CD14-positive monocyte (primary cell): ENCODE measurements around the gene CKM. TPM values are rescaled to one million over a fixed set of nuclear protein-coding genes. Genes with fewer than 3 reads are reported as not detected.

Experiments
- DNase-seq, 3 donors: peaks; one replicate each; pipeline ENCODE4 v3.0.0-alpha.2; 2011 to 2022
- H2AFZ ChIP-seq: 2 replicates; pipeline ENCODE4 v1.6.0; 2012; ENCODE audit warnings: mild to moderate bottlenecking, low read depth, low read length, inconsistent platforms; ENCODE audit not compliant: insufficient read depth, poor library complexity, severe bottlenecking
- H3K27ac ChIP-seq, 2 donors: 1 replicate in 1 of 2; 2 replicates in 1 of 2; pipeline ENCODE4 v1.5.1; 2012 to 2013; ENCODE audit warnings: low read length in 2 of 2, control low read depth in 1 of 2, inconsistent platforms in 1 of 2, low read depth in 1 of 2, mild to moderate bottlenecking in 1 of 2
- H3K27me3 ChIP-seq, 2 donors: one replicate each; pipeline versions ENCODE4 v1.6.0 to v1.6.1; 2011 to 2013; ENCODE audit warnings: low read length in 2 of 2; ENCODE audit not compliant: control insufficient read depth in 2 of 2, insufficient read depth in 2 of 2
- H3K36me3 ChIP-seq, 2 donors: replicated peaks in 1 of 2; 1 replicate in 1 of 2; 2 replicates in 1 of 2; pipeline versions ENCODE4 v1.5.1 to v1.6.1; 2012 to 2013; ENCODE audit warnings: low read length in 2 of 2, control low read depth in 1 of 2, inconsistent platforms in 1 of 2, mild to moderate bottlenecking in 1 of 2; ENCODE audit not compliant: insufficient read depth in 2 of 2, control insufficient read depth in 1 of 2
- H3K4me1 ChIP-seq, 2 donors: 1 replicate in 1 of 2; 2 replicates in 1 of 2; pipeline versions ENCODE4 v1.5.1 to v1.6.1; 2012 to 2013; ENCODE audit warnings: low read length in 2 of 2, control low read depth in 1 of 2, inconsistent platforms in 1 of 2, mild to moderate bottlenecking in 1 of 2, moderate library complexity in 1 of 2; ENCODE audit not compliant: insufficient read depth in 2 of 2, control insufficient read depth in 1 of 2
- H3K4me2 ChIP-seq: replicated peaks from 2 replicates; pipeline ENCODE3; 2012; ENCODE audit warnings: low read length, moderate library complexity, mild to moderate bottlenecking; ENCODE audit not compliant: poor library complexity, severe bottlenecking; ENCODE audit errors: extremely low read depth
- H3K4me3 ChIP-seq, 3 experiments: fragments of 200-600 bp in 1 of 3; sonication (generic) in 1 of 3; replicated peaks in 1 of 3; 1 replicate in 2 of 3; 2 replicates in 1 of 3; pipeline ENCODE4 v1.5.1; 2011 to 2013; ENCODE audit warnings: low read length in 3 of 3, mild to moderate bottlenecking in 3 of 3, control low read depth in 2 of 3, low read depth in 2 of 3, inconsistent platforms in 1 of 3, moderate library complexity in 1 of 3
- H3K79me2 ChIP-seq: 2 replicates; pipeline ENCODE4 v1.6.0; 2012; ENCODE audit warnings: mild to moderate bottlenecking, control low read depth, inconsistent platforms, low read length, moderate library complexity; ENCODE audit not compliant: insufficient read depth
- H3K9ac ChIP-seq: 2 replicates; pipeline ENCODE4 v1.6.0; 2017; ENCODE audit warnings: low read length, mild to moderate bottlenecking; ENCODE audit not compliant: insufficient read depth, poor library complexity, severe bottlenecking
- H3K9me3 ChIP-seq, 2 donors: replicated peaks in 1 of 2; 1 replicate in 1 of 2; 2 replicates in 1 of 2; pipeline versions ENCODE4 v1.5.1 to v1.6.1; 2012 to 2013; ENCODE audit warnings: low read length in 2 of 2, control low read depth in 1 of 2; ENCODE audit not compliant: control insufficient read depth in 1 of 2, insufficient read depth in 1 of 2
- H4K20me1 ChIP-seq: 2 replicates; pipeline ENCODE4 v1.6.0; 2012; ENCODE audit warnings: mild to moderate bottlenecking, low read length, control low read depth, moderate library complexity; ENCODE audit not compliant: insufficient read depth
- H3K27ac Mint-ChIP-seq, 7 donors: one replicate each; pipeline ENCODE4 v1.8.0; 2020; ENCODE audit warnings: mild to moderate bottlenecking in 7 of 7, mixed read lengths in 7 of 7, moderate library complexity in 6 of 7, inconsistent platforms in 2 of 7
- H3K27me3 Mint-ChIP-seq, 3 donors: one replicate each; pipeline ENCODE4 v1.8.0; 2021 to 2022; ENCODE audit warnings: low read depth in 3 of 3, mild to moderate bottlenecking in 3 of 3, mixed read lengths in 3 of 3, moderate library complexity in 3 of 3, inconsistent platforms in 1 of 3
- H3K36me3 Mint-ChIP-seq, 2 donors: one replicate each; pipeline ENCODE4 v1.8.0; 2020; ENCODE audit warnings: mixed read lengths in 2 of 2, inconsistent platforms in 1 of 2, mild to moderate bottlenecking in 1 of 2
- H3K4me1 Mint-ChIP-seq: one replicate; pipeline ENCODE4 v1.8.0; 2020; ENCODE audit warnings: mild to moderate bottlenecking, mixed read lengths
- H3K4me3 Mint-ChIP-seq, 2 donors: one replicate each; pipeline ENCODE4 v1.8.0; 2020; ENCODE audit warnings: mild to moderate bottlenecking in 2 of 2, mixed read lengths in 2 of 2, moderate library complexity in 1 of 2
- H3K9me3 Mint-ChIP-seq, 7 donors: one replicate each; pipeline ENCODE4 v1.8.0; 2020 to 2022; ENCODE audit warnings: mixed read lengths in 7 of 7, mild to moderate bottlenecking in 6 of 7, moderate library complexity in 6 of 7, inconsistent platforms in 2 of 7
- WGBS: methylation state at CpG from one replicate; pipeline ENCODE4 v1.1.5; 2013; ENCODE audit warnings: missing lambda C conversion rate; ENCODE audit not compliant: insufficient coverage; 5-methylcytosine and 5-hydroxymethylcytosine counted together
- intact Hi-C, 2 donors: fragments of 100-400 bp; cut with micrococcal nuclease; formaldehyde crosslinking; loops; one replicate each; pipeline versions ENCODE4 v1.15.0 to v1.15.1; 2023
- polyA plus RNA-seq, 3 donors: library from polyadenylated mRNA; depleted of rRNA in 1 of 3; unstranded in 2 of 3; stranded (reverse) in 1 of 3; fragments of 300-500 nt in 2 of 3; fragments of >200 nt in 1 of 3; fragmentation: Illumina TruSeq in 2 of 3; gene quantifications; 1 replicate in 2 of 3; 2 replicates in 1 of 3; pipeline ENCODE4 v1.2.3, GENCODE V29; 2012 to 2021
- TF ChIP-seq, protein P1 (sequence below): fragments of 200-600 bp; IDR thresholded peaks from one replicate; pipeline ENCODE4 v1.8.0; 2022; ENCODE audit warnings: antibody characterized with exemption, mild to moderate bottlenecking

CKM gene
- polyA plus RNA-seq, 3 donors: 0.17 to 0.50 (median 0.24) TPM

DNA sequence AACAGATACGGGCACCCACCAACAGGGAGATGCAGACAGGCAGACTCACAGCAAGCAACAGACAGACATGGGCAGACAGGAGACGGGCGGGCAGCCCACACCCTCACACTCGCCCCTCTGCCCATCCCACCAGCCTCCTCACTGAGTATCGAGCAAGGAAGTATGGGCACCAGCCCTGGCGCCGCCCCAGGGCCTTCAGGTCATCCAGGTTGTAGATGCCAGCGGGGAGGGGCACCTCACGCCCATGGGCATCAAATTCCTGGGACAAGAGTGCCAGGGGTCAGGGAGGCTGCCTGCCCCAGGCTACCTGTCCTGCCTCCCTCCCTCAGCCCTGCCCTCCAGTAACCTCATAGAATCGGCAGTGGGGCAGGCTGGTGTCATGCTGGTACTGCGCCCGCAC is 42.0 kb upstream of the CKM start:
- intact Hi-C loops: no loop called here
- peaks cover 8% of the 10 kb centered on the region for H3K4me1 Mint-ChIP-seq

DNA sequence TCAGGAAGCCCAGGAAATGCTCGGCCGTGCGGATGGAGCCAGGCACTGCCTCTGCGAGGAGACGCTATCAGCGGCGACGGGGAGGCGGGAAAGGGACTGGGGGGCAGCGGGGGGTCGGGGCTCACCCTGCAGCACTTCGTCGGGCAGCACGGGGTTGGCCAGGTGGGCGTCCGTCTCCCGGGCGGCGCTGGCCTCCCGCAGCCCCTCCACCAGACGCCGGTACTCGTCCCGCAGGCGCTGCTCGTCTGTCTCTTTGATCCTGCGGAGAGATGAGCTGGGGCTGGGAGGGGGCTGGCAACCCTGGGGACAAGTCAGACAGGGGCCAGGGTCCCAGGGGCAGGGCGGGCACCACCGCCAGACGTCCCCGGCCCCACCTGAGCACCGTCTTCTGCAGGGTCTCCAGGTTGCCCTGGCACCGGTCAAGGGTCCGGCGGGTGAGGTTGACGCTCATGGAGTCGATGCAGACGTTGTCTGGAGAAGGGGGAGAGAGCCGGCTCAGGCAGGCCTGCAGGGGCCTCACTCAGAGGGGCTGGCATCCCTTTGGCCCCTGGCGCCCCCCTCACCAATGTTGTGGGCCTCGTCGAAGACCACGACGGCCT is 41.3 kb upstream of the CKM start:
- H3K27me3 Mint-ChIP-seq: no peaks in the 10 kb centered on the region
- no peak overlapping the region for H3K9ac ChIP-seq
- H3K27me3 ChIP-seq: no peaks in the 10 kb centered on the region
- H3K4me1 ChIP-seq: no peaks in the 10 kb centered on the region
- no peak overlapping the region for H3K4me3 ChIP-seq
- no peaks in the 10 kb centered on the region for H3K9me3 Mint-ChIP-seq
- no peaks in the 10 kb centered on the region for H4K20me1 ChIP-seq
- DNase-seq: no peak
- intact Hi-C loops: no loop called here
- 96% methylated on average over 37 of the region's 44 CpGs for WGBS
- no peaks in the 10 kb centered on the region for H3K79me2 ChIP-seq
- no peak overlapping the region for H2AFZ ChIP-seq
- H3K4me3 Mint-ChIP-seq: no peak overlapping the region
- H3K9me3 ChIP-seq: no peaks in the 10 kb centered on the region
- no peak overlapping the region for H3K27ac Mint-ChIP-seq
- peaks cover 2% of the 10 kb centered on the region for H3K4me1 Mint-ChIP-seq
- H3K27ac ChIP-seq: no peak overlapping the region
- H3K4me2 ChIP-seq: no peak overlapping the region
- TF ChIP-seq, protein P1, sequence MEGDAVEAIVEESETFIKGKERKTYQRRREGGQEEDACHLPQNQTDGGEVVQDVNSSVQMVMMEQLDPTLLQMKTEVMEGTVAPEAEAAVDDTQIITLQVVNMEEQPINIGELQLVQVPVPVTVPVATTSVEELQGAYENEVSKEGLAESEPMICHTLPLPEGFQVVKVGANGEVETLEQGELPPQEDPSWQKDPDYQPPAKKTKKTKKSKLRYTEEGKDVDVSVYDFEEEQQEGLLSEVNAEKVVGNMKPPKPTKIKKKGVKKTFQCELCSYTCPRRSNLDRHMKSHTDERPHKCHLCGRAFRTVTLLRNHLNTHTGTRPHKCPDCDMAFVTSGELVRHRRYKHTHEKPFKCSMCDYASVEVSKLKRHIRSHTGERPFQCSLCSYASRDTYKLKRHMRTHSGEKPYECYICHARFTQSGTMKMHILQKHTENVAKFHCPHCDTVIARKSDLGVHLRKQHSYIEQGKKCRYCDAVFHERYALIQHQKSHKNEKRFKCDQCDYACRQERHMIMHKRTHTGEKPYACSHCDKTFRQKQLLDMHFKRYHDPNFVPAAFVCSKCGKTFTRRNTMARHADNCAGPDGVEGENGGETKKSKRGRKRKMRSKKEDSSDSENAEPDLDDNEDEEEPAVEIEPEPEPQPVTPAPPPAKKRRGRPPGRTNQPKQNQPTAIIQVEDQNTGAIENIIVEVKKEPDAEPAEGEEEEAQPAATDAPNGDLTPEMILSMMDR: no peak
- H3K36me3 ChIP-seq: peaks cover 26 to 40% of the 10 kb centered on the region in 2 donors
- H3K36me3 Mint-ChIP-seq: peaks cover 28 to 62% of the 10 kb centered on the region in 2 donors

More for the DNA sequence above, 42.0 kb upstream of the CKM start:
- TF ChIP-seq, protein P1: no peak
- Mint-ChIP-seq H3K9me3 (no peaks in the 10 kb centered on the region), H3K36me3 (peaks cover 23 to 56% of the 10 kb centered on the region in 2 donors), H3K4me3 (no peak overlapping the region), H3K27ac (no peak overlapping the region), H3K27me3 (no peaks in the 10 kb centered on the region)
- no peak overlapping the region for H3K4me2 ChIP-seq
- H4K20me1 ChIP-seq: no peaks in the 10 kb centered on the region
- no peak overlapping the region for H3K4me3 ChIP-seq
- H2AFZ ChIP-seq: no peak overlapping the region
- peaks cover 2% of the 10 kb centered on the region in 2 donors for H3K4me1 ChIP-seq
- no peaks in the 10 kb centered on the region for H3K79me2 ChIP-seq
- no peaks in the 10 kb centered on the region for H3K27me3 ChIP-seq
- no peak for DNase-seq
- no peaks in the 10 kb centered on the region for H3K9me3 ChIP-seq
- H3K9ac ChIP-seq: no peak overlapping the region
- H3K36me3 ChIP-seq: peaks cover 26 to 32% of the 10 kb centered on the region in 2 donors
- H3K27ac ChIP-seq: no peak overlapping the region
- 90% methylated on average over 12 of the region's 12 CpGs for WGBS
